GF-D8 (cell line): ENCODE measurements around the gene ZNF655.
"Not testable (repeated sequence)": the region's sequence is repeated elsewhere in the genome, so short reads cannot be mapped to it uniquely, and the experiment has no call there.

Source experiments
- DNase-seq: peaks from one replicate; lab custom pipeline; 2025; lab: John Stamatoyannopoulos, UW

ZNF655 gene

DNA sequence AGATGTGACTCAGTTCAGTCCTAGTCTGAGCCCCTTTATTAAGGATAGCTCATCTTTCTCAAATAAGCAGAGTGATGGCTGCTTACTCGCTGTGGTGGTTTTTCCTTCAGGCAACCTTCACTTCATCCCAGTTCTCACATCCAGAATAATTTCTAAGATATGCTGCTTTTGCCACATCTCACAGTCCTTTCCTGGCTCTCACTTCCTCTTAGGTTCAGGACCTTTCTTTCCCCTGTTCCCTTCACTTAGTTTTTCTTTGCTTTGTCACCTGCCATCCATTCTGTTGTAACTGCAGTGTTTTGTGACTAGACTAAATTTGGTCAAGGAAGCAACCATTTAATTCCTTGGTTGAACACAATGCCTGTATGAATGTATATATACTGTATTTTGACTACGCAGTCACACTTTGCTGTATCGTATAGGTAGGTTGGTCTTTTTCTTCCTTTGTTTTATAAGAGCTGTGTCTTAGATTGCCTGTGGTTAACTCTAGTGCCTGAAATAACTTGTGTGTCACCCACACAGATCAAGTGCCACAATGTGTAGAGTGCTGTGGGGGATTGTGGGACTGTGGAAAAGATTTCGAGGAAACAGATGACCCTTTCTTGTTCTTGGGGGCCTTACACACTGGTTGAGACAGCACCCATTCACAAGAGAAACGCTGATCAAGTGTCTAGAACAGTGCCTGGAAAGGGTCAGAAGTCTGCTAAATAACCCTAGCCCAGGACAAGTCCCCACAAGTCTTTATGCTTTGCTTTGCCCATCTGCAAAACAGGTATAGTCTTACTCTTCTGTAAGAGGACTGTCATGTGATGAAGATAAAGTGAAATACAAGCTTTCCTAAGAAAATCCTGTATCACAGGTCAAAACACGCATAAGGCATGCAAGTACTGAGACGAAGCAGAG, 2.6 kb downstream of the ZNF655 start:
- DNase-seq, result no peak

- no peak for DNase-seq
Measured at GRCh38 chr7:99561737-99562051, 3.3 kb downstream of the ZNF655 start.

DNA sequence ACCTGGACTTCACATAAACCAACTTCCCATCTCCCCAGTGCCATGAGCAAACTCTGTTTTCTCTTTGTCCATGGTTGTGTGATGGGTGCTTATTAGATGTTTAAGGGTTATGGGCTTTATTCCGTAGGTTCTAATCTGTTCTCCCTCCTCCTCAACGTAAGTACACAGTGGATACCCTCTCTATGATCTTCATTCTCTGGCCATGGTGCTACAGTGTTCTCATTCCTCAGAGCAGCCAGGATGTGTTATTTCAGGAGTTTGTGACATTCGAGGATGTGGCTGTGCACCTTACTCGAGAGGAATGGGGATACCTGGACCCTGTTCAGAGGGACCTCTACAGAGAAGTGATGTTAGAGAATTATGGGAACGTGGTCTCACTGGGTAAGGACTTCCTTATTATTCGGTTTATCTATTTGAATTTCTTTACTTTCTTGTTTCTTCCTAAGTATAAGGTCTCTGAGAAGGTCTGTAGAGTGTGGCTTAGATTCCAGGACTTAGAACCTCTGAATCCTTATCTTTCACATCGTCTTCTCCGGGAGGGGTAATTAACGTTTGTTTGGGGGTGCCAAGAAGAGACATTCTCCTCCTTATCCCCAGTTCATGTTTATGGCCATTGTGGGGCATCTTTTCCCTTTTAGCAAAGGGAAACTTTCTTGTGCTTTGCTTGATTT, 3.8 kb downstream of the ZNF655 start:
- no peak for DNase-seq

DNA sequence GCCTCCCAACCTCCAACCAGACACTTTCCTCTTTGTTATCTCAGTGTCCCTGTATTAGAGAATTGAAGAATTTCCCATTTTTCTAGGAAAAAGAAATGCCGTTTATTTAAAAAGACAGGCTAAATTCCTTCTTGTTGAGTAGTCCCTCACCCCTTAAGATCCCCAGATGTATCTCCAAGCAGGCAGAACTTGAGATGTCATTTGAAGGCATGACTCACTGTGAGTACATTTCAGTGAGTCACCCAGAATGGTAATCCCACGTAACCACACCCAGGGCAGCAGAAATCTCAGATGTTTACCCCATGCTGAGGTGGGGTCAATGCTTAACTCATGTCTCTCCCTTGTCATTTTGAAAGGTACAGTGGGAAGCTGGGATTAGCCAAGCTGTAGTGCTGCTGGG, 4.4 kb downstream of the ZNF655 start:
- DNase-seq, result no peak

DNA sequence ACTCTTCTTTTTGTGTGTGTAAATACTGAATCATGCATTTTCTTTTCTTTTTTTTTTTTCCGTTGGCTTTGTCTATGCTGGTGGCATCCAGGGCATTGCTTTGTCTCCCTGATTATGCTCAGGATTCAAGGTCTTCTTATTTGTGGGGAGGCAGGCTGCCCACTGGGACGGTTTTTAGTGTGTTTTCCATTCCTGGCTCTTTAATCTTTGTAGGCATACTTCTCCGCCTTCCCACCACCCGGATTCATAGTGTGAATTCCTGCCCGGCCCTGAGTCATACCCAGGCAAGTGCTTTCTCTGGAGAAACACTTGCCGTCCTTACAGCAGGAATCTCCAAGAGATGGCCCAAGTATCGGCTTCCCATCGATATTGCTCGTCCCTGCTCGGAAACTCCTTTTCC, 5.2 kb downstream of the ZNF655 start:
- DNase-seq, result no peak

DNA sequence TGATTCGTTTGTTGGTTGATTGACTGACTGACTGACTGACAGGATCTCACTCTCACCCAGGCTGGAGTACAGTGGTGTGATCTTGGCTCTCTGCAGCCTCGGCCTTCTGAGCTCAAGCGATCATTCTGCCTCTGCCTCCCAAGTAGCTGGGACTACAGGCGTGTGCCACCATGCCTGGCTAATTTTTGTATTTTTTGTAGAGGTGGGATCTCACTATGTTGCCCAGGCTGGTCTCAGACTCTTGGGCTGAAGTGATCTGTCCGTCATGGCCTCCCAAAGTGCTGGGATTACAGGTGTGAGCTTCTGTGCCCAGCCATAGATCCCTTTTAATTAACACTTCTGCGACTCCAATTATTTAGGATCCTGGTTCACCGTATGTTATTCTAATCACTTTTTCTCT, 10.3 kb downstream of the ZNF655 start:
- not testable (repeated sequence) for DNase-seq

DNA sequence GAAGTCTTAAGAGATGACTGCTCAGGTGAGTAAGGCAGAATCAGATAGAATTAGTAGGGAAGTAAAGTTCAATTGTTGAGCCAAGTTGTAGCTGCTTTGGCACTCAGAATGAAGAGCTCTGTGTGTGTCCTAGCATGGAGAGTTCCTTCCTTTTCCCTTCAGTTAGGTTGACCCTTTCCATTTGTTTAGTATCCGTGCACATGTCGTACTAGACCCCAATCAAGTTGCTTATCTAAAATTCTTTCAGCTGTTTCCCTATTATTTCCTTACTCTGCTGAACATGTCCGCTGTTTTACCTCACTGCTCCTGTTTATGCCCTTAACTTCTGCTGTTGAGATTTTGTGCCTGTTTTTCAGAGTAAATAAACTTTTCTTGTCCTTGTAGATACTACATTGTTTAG, 13.3 kb downstream of the ZNF655 start:
- DNase-seq, result no peak

DNA sequence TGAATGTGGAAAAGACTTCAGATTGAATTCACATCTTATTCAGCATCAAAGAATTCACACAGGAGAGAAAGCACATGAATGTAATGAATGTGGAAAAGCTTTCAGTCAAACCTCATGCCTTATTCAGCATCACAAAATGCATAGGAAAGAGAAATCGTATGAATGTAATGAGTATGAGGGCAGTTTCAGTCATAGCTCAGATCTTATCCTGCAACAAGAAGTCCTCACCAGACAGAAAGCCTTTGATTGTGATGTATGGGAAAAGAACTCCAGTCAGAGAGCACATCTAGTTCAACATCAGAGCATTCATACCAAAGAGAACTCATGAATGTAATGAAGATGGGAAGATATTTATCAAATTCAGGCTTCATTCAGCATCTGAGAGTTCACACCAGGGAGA, 14.8 kb downstream of the ZNF655 start:
- no peak for DNase-seq

DNA sequence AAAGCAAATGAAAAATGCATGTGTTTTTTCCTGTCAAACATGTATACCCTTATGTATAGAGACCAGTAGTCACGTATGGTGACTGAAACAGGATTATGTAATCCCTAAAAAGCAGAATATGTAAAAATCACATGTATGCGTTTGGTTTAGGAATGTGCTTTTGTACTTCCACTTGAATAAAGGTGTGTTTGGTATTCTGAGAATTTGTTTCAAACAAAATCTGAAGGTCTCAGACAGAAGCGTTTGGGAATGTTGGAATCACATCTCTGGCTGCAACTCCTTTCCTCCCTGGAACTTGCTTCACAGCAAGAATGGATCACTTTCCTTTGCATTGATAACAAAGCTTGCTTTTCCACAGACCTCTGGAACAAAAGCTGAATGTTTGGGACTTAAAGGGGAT, 17.8 kb downstream of the ZNF655 start:
- DNase-seq, result no peak

GRCh38 chr7:99579281-99579955, 21.0 kb downstream of the ZNF655 start:
- DNase-seq, result no peak

- no peak for DNase-seq
Measured at GRCh38 chr7:99579956-99580777, 21.7 kb downstream of the ZNF655 start.

- DNase-seq, result not testable (repeated sequence)
Measured at GRCh38 chr7:99580778-99581332, 22.4 kb downstream of the ZNF655 start.

DNA sequence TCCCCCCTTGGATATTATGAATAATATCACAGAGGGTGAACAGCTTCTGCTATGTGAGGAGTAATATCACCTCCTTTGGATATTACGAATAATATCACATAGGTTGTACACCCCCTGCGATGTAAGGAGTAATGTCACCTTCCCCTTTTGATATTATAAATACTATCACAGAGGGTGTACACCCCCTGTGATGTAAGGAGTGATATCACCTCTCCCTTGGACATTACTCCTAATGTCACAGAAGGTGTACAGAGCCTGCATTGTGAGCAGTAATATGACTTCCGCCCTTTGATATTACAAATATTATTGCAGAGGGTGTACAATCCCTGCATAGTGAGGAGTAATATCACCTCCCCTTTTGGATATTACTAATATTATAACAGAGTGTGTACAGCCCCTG, 30.4 kb downstream of the ZNF655 start:
- DNase-seq, result no peak

- DNase-seq, result no peak
Measured at GRCh38 chr7:99594948-99595745, 36.7 kb downstream of the ZNF655 start.

- no peak for DNase-seq
Measured at GRCh38 chr7:99596408-99596955, 38.0 kb downstream of the ZNF655 start.

DNA sequence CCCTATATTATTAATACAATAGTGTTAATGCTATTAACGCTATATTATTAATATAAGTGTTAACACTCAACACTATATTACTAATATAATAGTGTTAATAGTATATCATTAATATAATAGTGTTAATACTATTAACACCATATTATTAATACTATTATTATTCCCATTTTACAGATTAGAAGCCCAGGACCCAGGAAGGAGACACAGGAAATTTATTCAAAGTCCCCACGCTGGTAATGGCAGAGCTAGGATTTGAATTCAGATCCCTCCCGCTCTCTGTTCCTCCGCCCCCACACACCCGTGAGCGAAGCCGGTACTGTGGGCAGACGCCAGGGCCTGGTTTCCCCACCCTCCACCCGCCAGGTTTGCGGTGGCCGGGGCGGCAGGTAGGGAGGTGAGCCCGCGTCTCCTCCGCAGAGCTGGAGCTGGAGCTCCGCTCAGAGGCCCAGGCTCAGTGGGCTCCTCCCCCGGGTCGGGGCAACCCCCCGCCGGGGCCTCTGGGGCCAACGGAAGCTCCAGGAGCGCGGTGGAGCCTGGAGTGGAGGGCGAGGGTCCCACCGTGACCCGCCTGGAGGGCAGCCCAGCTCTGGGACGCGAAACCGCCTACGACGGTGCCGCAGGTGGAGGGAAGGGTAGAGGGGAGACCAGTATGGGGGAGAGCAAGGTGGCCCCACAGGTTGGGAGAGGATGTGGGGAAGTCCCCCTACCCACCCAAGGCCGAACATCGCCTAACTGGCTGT, 39.5 kb downstream of the ZNF655 start, which contains the start of gene TMEM225B:
Gene TMEM225B (plus strand): TSS at position 506 of the 740 bp plus-strand sequence. CDS start 6,122 bp downstream, outside the sequence.
- DNase-seq, result no peak

- DNase-seq, result no peak
Measured at GRCh38 chr7:99599836-99600235, 41.4 kb downstream of the ZNF655 start.

- DNase-seq, result no peak
Measured at GRCh38 chr7:99601656-99602310, 43.3 kb downstream of the ZNF655 start.

GRCh38 chr7:99605527-99605926, 47.1 kb downstream of the ZNF655 start:
- no peak for DNase-seq
